A549 (cell line): ENCODE results near the gene CNTNAP2. TPM values are rescaled to one million over a fixed set of nuclear protein-coding genes. Genes with fewer than 3 reads are reported as not detected.

Experiments
- ATAC-seq, 2 experiments: fragments of 200-7000 bp in 1 of 2; fragments of >200 bp in 1 of 2; cut with Nextera tagmentation in 1 of 2; cut with Tn5 transposase in 1 of 2; 3 replicates each; pipeline versions ENCODE4 v1.8.0 to v1.9.1; 2018 to 2020; ENCODE audit warnings: mild to moderate bottlenecking in 1 of 2, moderate library complexity in 1 of 2
- CTCF ChIA-PET: fragments of 300-600 bp; sonication (Branson Sonifier 250); formaldehyde crosslinking; extraction: SDS; loops from one replicate; lab custom pipeline; 2021; ENCODE audit warnings: antibody characterized with exemption, inconsistent platforms; lab: Yijun Ruan, JAX
- POLR2A ChIA-PET: fragments of 350-600 bp; formaldehyde crosslinking; extraction: SDS; loops from one replicate; lab custom pipeline; 2021; ENCODE audit warnings: antibody characterized with exemption, inconsistent platforms; lab: Yijun Ruan, JAX
- DNase-seq, 2 experiments: peaks; one replicate each; pipeline versions ENCODE4 v3.0.0 to v3.0.0-alpha.2; 2011 to 2016; ENCODE audit warnings: low read depth in 1 of 2, low spot score in 1 of 2
- FAIRE-seq: peaks from 2 replicates; lab custom pipeline; 2011; peaks lifted over from hg19 to GRCh38; lab: Jason Lieb, UNC
- H3K27ac ChIP-seq, 2 experiments: fragments of >200 bp; sonication (Bioruptor Twin); formaldehyde crosslinking; 3 replicates each; pipeline ENCODE4 v1.5.1; 2016 to 2017
- H3K4me1 ChIP-seq: fragments of >200 bp; sonication (Bioruptor Twin); formaldehyde crosslinking; 3 replicates; pipeline ENCODE4 v1.6.1; 2016
- H3K4me2 ChIP-seq: fragments of >200 bp; sonication (Bioruptor Twin); formaldehyde crosslinking; 3 replicates; pipeline ENCODE4 v1.6.1; 2016
- H3K4me3 ChIP-seq: fragments of >200 bp; sonication (Bioruptor Twin); formaldehyde crosslinking; 3 replicates; pipeline ENCODE4 v1.5.1; 2016
- H3K9me3 ChIP-seq: fragments of >200 bp; sonication (Bioruptor Twin); formaldehyde crosslinking; 3 replicates; pipeline ENCODE4 v1.6.1; 2016
- CBX2 ChIP-seq: fragments of 200-600 bp; sonication (generic); IDR thresholded peaks from 2 replicates; pipeline ENCODE4 v1.6.1; 2016; ENCODE audit warnings: low read depth, mild to moderate bottlenecking, borderline replicate concordance
- CBX8 ChIP-seq: fragments of 200-600 bp; sonication (generic); IDR thresholded peaks from 2 replicates; pipeline ENCODE4 v1.6.1; 2016
- CHD2 ChIP-seq: fragments of 150-350 bp; IDR thresholded peaks from 2 replicates; pipeline ENCODE4 v1.6.1; 2014; ENCODE audit warnings: low read length; ENCODE audit not compliant: partially characterized antibody
- EHF ChIP-seq: fragments of 250-450 bp; sonication (Bioruptor Pico); IDR thresholded peaks from 2 replicates; pipeline ENCODE4 v1.5.0; 2020; ENCODE audit warnings: mild to moderate bottlenecking
- EP300 ChIP-seq, 2 experiments: fragments of >200 bp; sonication (Bioruptor Twin); formaldehyde crosslinking; IDR thresholded peaks; 2 replicates in 1 of 2; 3 replicates in 1 of 2; pipeline ENCODE4 v1.6.1; 2016 to 2017
- ESRRA ChIP-seq: fragments of 150-350 bp; IDR thresholded peaks from 2 replicates; pipeline ENCODE4 v1.6.1; 2014; ENCODE audit warnings: mild to moderate bottlenecking, low read length, borderline replicate concordance
- FOSB ChIP-seq: fragments of 250-450 bp; sonication (Bioruptor Pico); IDR thresholded peaks from 2 replicates; pipeline ENCODE4 v1.5.0; 2020; ENCODE audit warnings: mild to moderate bottlenecking, moderate library complexity
- FOXS1 ChIP-seq: fragments of 250-450 bp; sonication (Bioruptor Pico); IDR thresholded peaks from 2 replicates; pipeline ENCODE4 v1.5.0; 2020; ENCODE audit warnings: mild to moderate bottlenecking, moderate library complexity
- HDAC2 ChIP-seq: fragments of 200-600 bp; sonication (generic); IDR thresholded peaks from 2 replicates; pipeline ENCODE4 v1.6.1; 2016
- HEYL ChIP-seq: fragments of 250-450 bp; sonication (Bioruptor Pico); IDR thresholded peaks from 2 replicates; pipeline ENCODE4 v1.8.0; 2021; ENCODE audit warnings: mild to moderate bottlenecking, moderate library complexity
- HOXB13 ChIP-seq: fragments of 250-450 bp; sonication (Bioruptor Pico); IDR thresholded peaks from 2 replicates; pipeline ENCODE4 v1.5.0; 2020; ENCODE audit warnings: low read depth, mild to moderate bottlenecking, moderate library complexity
- JUN ChIP-seq, 2 experiments: fragments of >200 bp; sonication (Bioruptor Twin); formaldehyde crosslinking; IDR thresholded peaks; 2 replicates in 1 of 2; 3 replicates in 1 of 2; pipeline ENCODE4 v1.6.1; 2016 to 2017
- MAFK ChIP-seq: fragments of 450-650 bp; IDR thresholded peaks from 2 replicates; pipeline ENCODE4 v1.6.1; 2014; ENCODE audit not compliant: partially characterized antibody
- MAZ ChIP-seq: fragments of 150-350 bp; IDR thresholded peaks from 2 replicates; pipeline ENCODE4 v1.6.1; 2014; ENCODE audit warnings: antibody characterized with exemption, low read depth, low read length, borderline replicate concordance
- MYC ChIP-seq: IDR thresholded peaks from 2 replicates; pipeline ENCODE4 v1.6.1; 2012; ENCODE audit warnings: mild to moderate bottlenecking, inconsistent platforms, low read length, improper control_type of control experiment, borderline replicate concordance
- NFE2L2 ChIP-seq: fragments of 150-350 bp; conservative IDR thresholded peaks from 2 replicates; pipeline ENCODE4 v1.6.1; 2014; ENCODE audit warnings: low read length
- NPAS2 ChIP-seq: fragments of 250-450 bp; sonication (Bioruptor Pico); IDR thresholded peaks from 2 replicates; pipeline ENCODE4 v1.8.0; 2022; ENCODE audit warnings: mild to moderate bottlenecking, moderate library complexity, borderline replicate concordance
- NR3C1 ChIP-seq: fragments of >200 bp; sonication (Bioruptor Twin); formaldehyde crosslinking; IDR thresholded peaks from 3 replicates; pipeline ENCODE4 v1.6.1; 2017
- PHF8 ChIP-seq: fragments of 200-600 bp; sonication (generic); IDR thresholded peaks from 2 replicates; pipeline ENCODE4 v1.6.1; 2016; ENCODE audit warnings: low read depth, mild to moderate bottlenecking, antibody characterized with exemption, moderate library complexity, borderline replicate concordance
- POLR2AphosphoS2 ChIP-seq: conservative IDR thresholded peaks from 2 replicates; pipeline ENCODE4 v1.6.1; 2012; ENCODE audit warnings: low read length, improper control_type of control experiment, inconsistent platforms
- SMC3 ChIP-seq: fragments of >200 bp; sonication (Bioruptor Twin); formaldehyde crosslinking; IDR thresholded peaks from 3 replicates; pipeline ENCODE4 v1.6.1; 2018; ENCODE audit warnings: inconsistent platforms
- SREBF2 ChIP-seq: fragments of 450-650 bp; IDR thresholded peaks from 2 replicates; pipeline ENCODE4 v1.6.1; 2014; ENCODE audit warnings: mild to moderate bottlenecking, moderate library complexity
- TP53 ChIP-seq: fragments of 250-450 bp; sonication (Bioruptor Pico); IDR thresholded peaks from 2 replicates; pipeline ENCODE4 v1.5.0; 2021; ENCODE audit warnings: mild to moderate bottlenecking, moderate library complexity
- ZFP36 ChIP-seq: fragments of 450-650 bp; IDR thresholded peaks from 2 replicates; pipeline ENCODE4 v1.6.1; 2014; ENCODE audit warnings: borderline replicate concordance; ENCODE audit not compliant: partially characterized antibody
- ZNF302 ChIP-seq: fragments of 250-450 bp; sonication (Bioruptor Pico); IDR thresholded peaks from 2 replicates; pipeline ENCODE4 v1.9.0; 2021; ENCODE audit warnings: inconsistent platforms, mild to moderate bottlenecking, moderate library complexity
- WGBS: methylation state at CpG from one replicate; pipeline ENCODE4 v1.1.6; 2017; ENCODE audit errors: missing lambda C conversion rate; 5-methylcytosine and 5-hydroxymethylcytosine counted together
- polyA plus RNA-seq, 4 experiments: library from polyadenylated mRNA; depleted of rRNA in 3 of 4; stranded (reverse); fragments of >200 nt; fragmentation: RNase III in 1 of 4; extraction: RNeasy Plus Mini Kit Qiagen cat#74134 plus additional on column Dnase treatment in 1 of 4; gene quantifications; 2 replicates in 3 of 4; 3 replicates in 1 of 4; pipeline ENCODE4 v1.2.3, GENCODE V29; 2011 to 2017
- TF ChIP-seq, protein P1 (sequence below): IDR thresholded peaks from 2 replicates; pipeline ENCODE4 v1.6.1; 2012
- TF ChIP-seq, protein P2 (sequence below): fragments of >200 bp; sonication (Bioruptor Twin); formaldehyde crosslinking; IDR thresholded peaks from 3 replicates; pipeline ENCODE4 v1.5.1; 2016
- TF ChIP-seq, protein P3 (sequence below): fragments of 200-600 bp; sonication (generic); IDR thresholded peaks from 2 replicates; pipeline ENCODE4 v1.6.1; 2016; ENCODE audit warnings: antibody characterized with exemption, mild to moderate bottlenecking, moderate library complexity
- TF ChIP-seq, protein P4 (sequence below): IDR thresholded peaks from 2 replicates; pipeline ENCODE4 v1.6.1; 2012
- TF ChIP-seq, protein P5 (sequence below): fragments of >200 bp; sonication (Bioruptor Twin); formaldehyde crosslinking; IDR thresholded peaks from 3 replicates; pipeline ENCODE4 v1.6.1; 2016

Gene CNTNAP2
- polyA plus RNA-seq, 2 of the 4 experiments (the other 2 are of a cell fraction): 0.05 to 0.13 TPM

DNA sequence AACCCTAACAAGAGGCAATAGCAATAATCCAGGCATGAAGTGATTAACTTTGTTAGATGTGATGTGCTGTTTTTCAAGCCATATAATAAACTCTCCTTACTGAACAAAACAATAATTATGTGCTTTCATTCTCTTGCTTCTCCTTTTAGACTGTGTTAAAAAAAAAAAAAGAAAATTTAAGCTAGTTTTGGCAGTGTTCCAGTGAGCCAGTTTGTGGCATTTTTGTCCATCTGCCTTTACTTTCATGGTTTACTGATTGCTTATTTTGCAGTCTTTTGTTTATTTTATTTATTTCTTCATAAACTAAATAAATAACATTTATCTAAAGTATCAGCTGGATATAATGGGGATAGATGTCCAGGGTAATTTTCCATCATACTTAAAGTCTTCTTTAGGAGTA lies 625.3 kb downstream of the CNTNAP2 start:
- H3K4me3 ChIP-seq: no peak overlapping the region
- H3K27ac ChIP-seq: no peak overlapping the region
- FAIRE-seq (no peak), ATAC-seq (no peak), DNase-seq (no peak)
- H3K4me2 ChIP-seq: no peak overlapping the region
- ChIA-PET POLR2A (no interaction called here), CTCF (interaction anchor here (0.7 kb wide), 1 partner anchor 54 kb away, joined by 3 read pairs; no protein-coding TSS in a partner anchor)
- H3K9me3 ChIP-seq: peaks cover 10% of the 10 kb centered on the region; the same call in 2 of the 3 replicates
- no peaks in the 10 kb centered on the region for H3K4me1 ChIP-seq
- TF ChIP-seq FOXS1 (CRISPR knock-in tag) (no peak), ESRRA (no peak), MYC (no peak), FOSB (CRISPR knock-in tag) (no peak), PHF8 (no peak), EHF (CRISPR knock-in tag) (no peak), NR3C1 (no peak), SMC3 (no peak), JUN (IDR thresholded peaks at IDR 0.05) (no peak), ZNF302 (CRISPR knock-in tag) (no peak), SREBF2 (no peak), CBX2 (no peak), ZFP36 (no peak)

DNA sequence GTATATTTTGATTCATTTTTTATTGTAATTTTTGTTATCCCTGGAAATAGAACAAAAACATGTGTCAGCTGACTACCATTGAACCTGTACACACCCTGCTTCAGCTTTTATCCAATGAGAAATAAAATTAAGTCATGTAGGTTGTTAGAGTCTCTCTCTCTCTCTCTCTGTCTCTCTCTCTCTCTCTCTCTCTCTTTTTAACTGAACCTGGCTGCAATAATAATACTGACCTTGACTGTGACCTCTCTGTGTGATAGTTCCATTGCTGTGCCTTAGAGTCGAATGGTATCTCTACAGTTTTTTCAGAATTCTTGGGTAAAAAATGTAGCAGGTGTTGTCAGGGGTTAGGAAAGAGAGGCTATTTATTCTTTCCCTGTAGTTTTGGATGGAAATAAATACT lies 637.8 kb downstream of the CNTNAP2 start:
- ChIA-PET CTCF (interaction anchor here (0.6 kb wide), 1 partner anchor 367 kb away, joined by 3 read pairs; no protein-coding TSS in a partner anchor), POLR2A (no interaction called here)
- H3K4me2 ChIP-seq: no peak overlapping the region
- no peaks in the 10 kb centered on the region for H3K4me1 ChIP-seq
- H3K27ac ChIP-seq: no peak overlapping the region
- DNase-seq: no peak
- H3K9me3 ChIP-seq: no peaks in the 10 kb centered on the region
- H3K4me3 ChIP-seq: no peak overlapping the region
- WGBS: 0% methylated on average over 1 of the region's 1 CpG
- FAIRE-seq: no peak
- TF ChIP-seq SREBF2 (no peak), HOXB13 (no peak)
- no peak for ATAC-seq

DNA sequence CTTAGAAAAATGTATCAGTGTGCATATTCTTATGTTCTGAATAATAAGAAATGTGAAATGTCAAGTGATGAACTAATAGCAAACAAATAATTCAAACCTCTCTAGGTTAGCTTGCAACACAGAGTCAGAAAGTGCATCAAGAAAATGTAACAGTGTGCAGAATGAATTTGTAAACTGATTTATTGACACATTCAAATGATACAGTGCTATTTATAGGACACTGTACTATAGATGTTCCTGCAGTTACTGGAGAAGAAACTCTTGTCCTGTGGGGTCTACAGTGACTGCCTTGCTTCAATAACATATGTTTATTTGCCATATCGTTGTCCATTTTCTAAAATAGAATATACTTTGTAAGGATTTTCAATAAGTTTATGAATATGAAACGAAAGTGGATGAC lies 639.0 kb downstream of the CNTNAP2 start:
- CTCF ChIA-PET: no interaction called here
- no peaks in the 10 kb centered on the region for H3K4me1 ChIP-seq
- no peaks in the 10 kb centered on the region for H3K9me3 ChIP-seq
- FAIRE-seq: no peak
- no peak overlapping the region for H3K27ac ChIP-seq
- DNase-seq: no peak
- TF ChIP-seq, protein P1, sequence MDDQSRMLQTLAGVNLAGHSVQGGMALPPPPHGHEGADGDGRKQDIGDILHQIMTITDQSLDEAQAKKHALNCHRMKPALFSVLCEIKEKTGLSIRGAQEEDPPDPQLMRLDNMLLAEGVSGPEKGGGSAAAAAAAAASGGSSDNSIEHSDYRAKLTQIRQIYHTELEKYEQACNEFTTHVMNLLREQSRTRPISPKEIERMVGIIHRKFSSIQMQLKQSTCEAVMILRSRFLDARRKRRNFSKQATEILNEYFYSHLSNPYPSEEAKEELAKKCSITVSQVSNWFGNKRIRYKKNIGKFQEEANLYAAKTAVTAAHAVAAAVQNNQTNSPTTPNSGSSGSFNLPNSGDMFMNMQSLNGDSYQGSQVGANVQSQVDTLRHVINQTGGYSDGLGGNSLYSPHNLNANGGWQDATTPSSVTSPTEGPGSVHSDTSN: no peak
- TF ChIP-seq EP300 (IDR thresholded peaks at IDR 0.05): no peak
- TF ChIP-seq, protein P2, sequence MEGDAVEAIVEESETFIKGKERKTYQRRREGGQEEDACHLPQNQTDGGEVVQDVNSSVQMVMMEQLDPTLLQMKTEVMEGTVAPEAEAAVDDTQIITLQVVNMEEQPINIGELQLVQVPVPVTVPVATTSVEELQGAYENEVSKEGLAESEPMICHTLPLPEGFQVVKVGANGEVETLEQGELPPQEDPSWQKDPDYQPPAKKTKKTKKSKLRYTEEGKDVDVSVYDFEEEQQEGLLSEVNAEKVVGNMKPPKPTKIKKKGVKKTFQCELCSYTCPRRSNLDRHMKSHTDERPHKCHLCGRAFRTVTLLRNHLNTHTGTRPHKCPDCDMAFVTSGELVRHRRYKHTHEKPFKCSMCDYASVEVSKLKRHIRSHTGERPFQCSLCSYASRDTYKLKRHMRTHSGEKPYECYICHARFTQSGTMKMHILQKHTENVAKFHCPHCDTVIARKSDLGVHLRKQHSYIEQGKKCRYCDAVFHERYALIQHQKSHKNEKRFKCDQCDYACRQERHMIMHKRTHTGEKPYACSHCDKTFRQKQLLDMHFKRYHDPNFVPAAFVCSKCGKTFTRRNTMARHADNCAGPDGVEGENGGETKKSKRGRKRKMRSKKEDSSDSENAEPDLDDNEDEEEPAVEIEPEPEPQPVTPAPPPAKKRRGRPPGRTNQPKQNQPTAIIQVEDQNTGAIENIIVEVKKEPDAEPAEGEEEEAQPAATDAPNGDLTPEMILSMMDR: no peak
- no peak for TF ChIP-seq NPAS2
- no peak for TF ChIP-seq HEYL
- TF ChIP-seq SREBF2: no peak
- TF ChIP-seq NR3C1: no peak
- TF ChIP-seq MAZ: no peak
- TF ChIP-seq, protein P3, sequence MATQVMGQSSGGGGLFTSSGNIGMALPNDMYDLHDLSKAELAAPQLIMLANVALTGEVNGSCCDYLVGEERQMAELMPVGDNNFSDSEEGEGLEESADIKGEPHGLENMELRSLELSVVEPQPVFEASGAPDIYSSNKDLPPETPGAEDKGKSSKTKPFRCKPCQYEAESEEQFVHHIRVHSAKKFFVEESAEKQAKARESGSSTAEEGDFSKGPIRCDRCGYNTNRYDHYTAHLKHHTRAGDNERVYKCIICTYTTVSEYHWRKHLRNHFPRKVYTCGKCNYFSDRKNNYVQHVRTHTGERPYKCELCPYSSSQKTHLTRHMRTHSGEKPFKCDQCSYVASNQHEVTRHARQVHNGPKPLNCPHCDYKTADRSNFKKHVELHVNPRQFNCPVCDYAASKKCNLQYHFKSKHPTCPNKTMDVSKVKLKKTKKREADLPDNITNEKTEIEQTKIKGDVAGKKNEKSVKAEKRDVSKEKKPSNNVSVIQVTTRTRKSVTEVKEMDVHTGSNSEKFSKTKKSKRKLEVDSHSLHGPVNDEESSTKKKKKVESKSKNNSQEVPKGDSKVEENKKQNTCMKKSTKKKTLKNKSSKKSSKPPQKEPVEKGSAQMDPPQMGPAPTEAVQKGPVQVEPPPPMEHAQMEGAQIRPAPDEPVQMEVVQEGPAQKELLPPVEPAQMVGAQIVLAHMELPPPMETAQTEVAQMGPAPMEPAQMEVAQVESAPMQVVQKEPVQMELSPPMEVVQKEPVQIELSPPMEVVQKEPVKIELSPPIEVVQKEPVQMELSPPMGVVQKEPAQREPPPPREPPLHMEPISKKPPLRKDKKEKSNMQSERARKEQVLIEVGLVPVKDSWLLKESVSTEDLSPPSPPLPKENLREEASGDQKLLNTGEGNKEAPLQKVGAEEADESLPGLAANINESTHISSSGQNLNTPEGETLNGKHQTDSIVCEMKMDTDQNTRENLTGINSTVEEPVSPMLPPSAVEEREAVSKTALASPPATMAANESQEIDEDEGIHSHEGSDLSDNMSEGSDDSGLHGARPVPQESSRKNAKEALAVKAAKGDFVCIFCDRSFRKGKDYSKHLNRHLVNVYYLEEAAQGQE: no peak
- TF ChIP-seq, protein P4, sequence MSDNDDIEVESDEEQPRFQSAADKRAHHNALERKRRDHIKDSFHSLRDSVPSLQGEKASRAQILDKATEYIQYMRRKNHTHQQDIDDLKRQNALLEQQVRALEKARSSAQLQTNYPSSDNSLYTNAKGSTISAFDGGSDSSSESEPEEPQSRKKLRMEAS: no peak
- no peak for TF ChIP-seq CBX8
- no peak for TF ChIP-seq POLR2AphosphoS2
- TF ChIP-seq NFE2L2: no peak
- TF ChIP-seq TP53 (CRISPR knock-in tag): no peak
- no peak for TF ChIP-seq MAFK
- TF ChIP-seq, protein P5, sequence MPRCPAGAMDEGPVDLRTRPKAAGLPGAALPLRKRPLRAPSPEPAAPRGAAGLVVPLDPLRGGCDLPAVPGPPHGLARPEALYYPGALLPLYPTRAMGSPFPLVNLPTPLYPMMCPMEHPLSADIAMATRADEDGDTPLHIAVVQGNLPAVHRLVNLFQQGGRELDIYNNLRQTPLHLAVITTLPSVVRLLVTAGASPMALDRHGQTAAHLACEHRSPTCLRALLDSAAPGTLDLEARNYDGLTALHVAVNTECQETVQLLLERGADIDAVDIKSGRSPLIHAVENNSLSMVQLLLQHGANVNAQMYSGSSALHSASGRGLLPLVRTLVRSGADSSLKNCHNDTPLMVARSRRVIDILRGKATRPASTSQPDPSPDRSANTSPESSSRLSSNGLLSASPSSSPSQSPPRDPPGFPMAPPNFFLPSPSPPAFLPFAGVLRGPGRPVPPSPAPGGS: no peak
- TF ChIP-seq HDAC2: no peak
- no peak for TF ChIP-seq CHD2
- no peak for TF ChIP-seq FOXS1 (CRISPR knock-in tag)
- H3K4me2 ChIP-seq: no peak overlapping the region
- ATAC-seq: no peak
- POLR2A ChIA-PET: no interaction called here
- no peak overlapping the region for H3K4me3 ChIP-seq
- 2% methylated on average over 2 of the region's 2 CpGs for WGBS
